ENCODE data around the gene ZBTB7C.

ZBTB7C gene

DNA sequence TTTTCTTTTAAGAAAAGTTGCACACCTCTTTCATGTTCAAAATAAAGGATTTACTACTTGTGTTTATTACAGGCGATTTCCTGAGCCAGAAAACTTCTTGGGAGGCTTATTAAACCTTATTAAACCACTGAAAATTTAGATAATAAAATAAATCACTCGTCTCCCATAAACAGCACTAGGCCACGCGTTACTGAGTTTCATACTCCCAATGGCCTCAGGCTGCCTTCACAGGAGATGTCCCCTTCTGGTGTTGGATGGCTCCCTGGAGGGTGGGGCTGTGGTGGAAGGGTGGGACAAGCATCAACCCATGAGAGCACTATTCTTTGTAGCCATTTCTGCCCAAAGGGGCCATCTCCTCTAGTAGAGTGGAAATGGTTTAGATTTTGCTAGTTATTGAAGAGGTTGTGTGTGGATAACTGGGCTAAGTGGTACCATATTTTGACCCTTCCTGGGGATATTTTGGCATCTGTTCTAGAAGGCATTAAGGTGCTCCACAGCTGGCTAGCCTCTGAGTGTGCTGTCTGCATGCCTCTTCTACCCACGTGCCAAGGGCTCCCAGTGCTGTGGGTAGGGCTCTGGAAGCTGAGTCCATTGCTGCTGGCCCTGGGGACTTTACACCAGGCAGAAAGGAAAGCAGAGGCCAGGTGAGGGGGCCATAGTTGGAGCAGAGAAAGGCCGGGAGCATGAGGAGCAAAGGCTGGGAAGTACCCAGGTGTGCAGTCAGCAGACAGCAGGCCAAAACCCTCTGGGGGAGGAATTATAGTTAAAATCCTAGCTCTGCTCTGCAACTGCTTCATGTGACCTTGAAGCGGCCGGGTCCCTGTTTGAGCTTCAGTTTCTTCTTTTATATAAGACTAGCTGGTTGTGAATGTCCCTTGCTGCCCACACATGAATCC, 357.0 kb downstream of the ZBTB7C start:
- DNase-seq = peak; percentile 35 to 37

- DNase-seq = no peak
These were observed 359.0 kb downstream of the ZBTB7C start for GRCh38 chr18:48050176-48050575.

DNA sequence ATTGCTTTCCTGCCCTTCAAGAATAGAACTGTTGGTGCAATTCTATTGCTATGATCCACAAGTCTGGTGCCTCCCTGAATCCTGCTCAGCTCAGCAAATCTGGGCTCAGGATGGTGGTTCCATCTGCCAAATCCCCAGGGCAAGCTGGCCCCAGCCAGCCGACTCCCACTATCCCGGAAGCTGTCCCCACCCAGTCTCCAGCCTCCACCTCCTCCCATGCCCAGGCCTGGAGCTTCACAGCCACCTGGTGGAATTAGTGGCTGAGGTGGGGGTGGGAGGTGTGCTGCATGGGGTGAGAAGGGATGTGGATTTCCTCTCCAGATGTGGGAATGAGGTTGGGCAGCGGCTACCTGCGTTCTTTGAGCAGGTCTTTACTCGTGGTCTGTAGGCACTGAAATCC, 359.4 kb downstream of the ZBTB7C start:
- DNase-seq = no peak

- peak in 1 of 2 donors; percentile 5 for DNase-seq
These were observed 360.9 kb downstream of the ZBTB7C start for GRCh38 chr18:48048251-48048650.

DNA sequence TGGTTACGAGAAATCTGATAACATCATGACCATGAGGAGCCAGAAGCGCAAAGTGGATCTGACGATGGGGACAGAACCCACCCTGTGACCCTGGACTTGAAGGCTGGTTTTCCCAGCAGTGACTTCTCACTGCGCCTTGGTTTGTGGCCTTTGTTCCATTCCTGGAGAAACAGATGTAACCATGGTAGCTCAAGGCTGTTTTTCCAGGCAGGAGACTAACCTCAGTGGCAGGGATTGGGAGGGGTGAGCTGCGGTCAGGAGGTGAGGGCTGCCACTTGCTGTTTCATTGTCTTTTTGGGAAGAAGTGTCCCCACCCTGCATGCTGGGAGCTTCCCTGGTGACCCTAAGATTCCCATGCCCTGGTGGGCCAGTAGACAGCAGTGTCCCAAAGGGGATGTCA, 362.3 kb downstream of the ZBTB7C start:
- no peak for DNase-seq

DNA sequence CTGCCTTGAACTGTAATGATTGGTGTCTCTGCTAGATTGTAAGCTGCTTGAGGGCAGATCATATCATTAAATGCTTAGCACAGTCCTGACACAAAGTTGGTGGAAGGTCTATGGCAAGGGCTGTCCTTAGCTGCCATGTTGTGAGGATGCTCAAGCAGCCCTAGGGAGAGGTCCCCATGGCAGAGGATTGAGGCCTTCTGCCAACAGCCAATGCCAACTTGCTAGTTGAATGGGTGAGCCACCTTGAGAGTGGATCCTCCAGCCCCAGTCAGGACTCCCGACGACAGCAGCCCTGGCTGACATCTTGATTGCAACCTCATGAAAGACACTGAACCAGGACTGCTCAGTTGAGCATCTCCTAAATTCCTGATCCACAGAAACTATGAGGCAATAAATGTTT, 363.4 kb downstream of the ZBTB7C start:
- no peak for DNase-seq

DNA sequence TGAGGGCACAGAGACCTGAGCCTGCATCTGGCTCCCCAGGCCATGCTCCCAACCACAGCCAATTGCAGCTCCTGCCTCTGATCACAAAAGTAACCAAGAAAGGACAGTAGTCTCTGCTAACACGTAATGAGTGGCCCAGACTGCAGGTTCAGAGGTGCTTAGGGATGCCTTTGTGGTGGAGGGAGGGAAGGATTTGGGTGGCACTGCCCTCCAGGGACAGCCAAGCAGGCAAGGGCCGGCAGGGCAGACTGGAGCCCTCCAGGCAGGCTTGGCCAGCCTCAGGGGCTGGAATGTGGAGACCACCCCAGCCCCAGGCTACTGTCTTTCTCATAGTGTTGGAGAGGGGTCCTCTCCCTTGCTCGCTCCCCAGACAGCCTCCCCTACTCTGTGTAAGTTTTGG, 364.2 kb downstream of the ZBTB7C start:
- no peak for DNase-seq

GRCh38 chr18:48043166-48043565, 366.0 kb downstream of the ZBTB7C start:
- no peak for DNase-seq

DNA sequence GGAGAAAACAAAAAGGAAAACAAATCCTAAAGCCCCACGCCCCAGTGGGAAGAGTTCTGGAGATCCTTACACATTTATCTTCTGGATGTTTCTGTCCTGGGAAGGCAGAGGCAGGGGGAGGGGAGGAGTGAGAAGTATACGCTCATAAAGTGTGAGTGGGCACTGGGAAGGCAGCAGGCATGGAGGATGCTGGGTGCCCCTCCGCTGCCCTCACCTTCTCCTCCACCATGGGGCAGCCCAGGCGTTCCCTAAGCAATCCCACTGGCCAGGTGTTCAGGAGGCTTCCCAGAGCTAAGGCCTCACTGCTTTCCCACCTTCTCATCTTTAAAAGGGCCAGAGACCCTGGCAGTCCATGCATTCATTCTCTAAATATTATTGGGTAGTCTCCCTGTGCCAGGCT, 366.8 kb downstream of the ZBTB7C start:
- no peak for DNase-seq

DNA sequence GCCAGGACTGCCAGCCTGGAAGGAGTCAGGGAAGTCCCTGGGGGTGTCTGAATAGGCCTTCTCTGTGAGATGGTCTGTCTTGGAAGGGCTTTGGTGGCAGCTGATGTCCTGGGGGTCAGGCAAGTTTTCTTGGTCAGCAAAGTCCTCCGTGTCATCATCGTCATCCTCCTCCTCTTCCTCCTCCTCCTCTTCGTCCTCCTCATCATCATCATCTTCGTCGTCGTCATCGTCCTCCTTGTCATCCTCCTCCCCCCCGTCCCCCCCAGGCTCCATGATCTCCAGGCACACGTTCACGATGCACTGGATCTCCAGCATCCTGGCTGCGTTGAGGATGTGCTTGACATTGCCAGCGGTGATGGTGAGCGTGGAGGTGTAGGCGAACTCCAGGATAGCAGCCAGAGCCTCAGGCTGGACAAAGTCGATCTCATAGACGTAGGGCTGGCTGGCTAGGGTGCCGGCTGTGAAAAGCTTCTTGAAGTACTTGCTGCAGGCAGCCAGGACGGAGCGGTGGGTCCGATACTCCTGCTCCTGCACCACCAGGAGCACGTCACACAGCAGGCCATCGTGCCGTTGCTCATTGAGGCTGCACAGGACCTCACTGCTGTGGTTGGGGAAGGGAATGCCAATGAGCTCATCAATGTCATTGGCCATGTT, 368.6 kb downstream of the ZBTB7C start:
- no peak for DNase-seq

DNA sequence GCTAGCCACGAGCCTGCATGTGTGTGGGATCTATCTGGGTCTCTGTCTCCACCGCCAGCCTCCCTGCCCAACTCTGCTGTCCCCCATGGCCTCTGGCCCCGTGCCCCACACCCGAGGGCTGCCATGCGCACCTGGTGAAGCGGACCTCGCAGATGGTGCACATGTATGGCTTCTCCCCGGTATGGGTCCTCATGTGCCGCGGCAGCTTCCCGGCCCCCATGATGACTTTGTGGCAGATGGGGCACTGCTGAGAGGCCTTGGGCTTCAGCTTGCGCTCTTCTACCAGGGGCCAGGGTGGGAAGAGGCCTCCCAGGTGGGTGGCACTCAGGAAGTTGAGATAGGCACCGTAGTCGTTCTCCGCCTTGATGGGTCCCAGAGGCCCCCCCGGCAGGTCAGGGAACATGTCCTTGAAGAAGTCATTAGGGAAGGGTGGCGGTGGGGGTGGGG, 369.4 kb downstream of the ZBTB7C start:
- DNase-seq = no peak

DNA sequence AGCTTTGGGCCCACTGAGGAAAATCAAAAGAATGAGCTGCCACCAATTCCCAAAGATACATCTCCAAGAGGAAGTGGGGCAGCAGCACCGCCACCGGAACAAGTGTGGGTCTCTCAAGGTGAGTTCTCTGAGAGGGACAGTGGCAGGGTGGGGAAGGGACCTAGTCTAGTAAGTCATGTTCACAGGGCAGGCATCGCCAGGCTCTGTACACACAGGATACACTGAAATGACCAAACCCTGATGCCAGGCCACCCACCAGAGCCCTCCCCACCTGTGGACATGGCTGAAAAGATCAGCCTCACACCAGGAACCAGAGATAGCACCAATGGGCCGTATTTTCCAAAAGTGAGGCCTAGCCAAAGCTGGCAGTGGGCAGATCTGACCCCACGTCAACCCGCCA, 370.5 kb downstream of the ZBTB7C start:
- DNase-seq = no peak

DNA sequence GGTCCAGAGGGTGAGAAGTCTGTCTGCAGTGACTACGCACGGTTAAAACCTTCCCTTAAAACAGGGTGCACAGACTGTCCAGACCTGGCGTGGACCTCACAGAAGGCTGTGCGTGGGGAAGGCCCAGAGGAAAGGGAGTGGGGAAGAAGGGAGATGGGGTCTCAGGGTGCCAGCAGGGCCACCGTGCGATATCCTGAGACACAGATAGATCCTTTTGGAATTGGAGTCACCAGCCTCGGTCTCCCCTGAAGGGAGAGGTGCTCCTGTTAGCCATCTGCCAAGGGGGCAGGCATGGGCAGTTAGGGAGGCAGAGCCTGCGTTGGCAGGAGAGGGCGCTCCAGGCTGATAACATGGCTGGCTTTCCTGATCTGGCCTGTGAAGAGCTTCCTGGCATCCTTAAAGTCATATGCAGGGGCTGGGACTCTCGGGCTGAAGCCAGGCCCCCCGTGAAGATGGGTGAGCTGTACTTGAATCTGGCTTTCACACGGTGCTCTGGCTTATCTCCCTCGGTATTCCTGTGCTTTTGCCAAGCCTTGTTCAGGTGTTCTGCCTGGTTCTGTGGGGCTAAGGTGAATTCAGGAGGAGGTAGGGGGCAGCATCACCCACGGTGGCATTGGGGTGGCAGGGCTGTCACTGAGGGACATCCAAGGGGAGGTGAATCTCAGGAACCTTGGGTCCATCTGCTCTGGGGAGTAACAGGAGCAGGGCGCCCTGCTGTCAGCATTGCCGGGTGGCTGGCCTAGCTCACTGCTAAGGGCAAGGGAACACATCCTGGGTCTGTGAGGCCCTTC, 371.5 kb downstream of the ZBTB7C start:
- DNase-seq = no peak

- DNase-seq = no peak
These were observed 372.4 kb downstream of the ZBTB7C start for GRCh38 chr18:48036641-48037421.

- DNase-seq = no peak
These were observed 373.0 kb downstream of the ZBTB7C start for GRCh38 chr18:48036226-48036625.

DNA sequence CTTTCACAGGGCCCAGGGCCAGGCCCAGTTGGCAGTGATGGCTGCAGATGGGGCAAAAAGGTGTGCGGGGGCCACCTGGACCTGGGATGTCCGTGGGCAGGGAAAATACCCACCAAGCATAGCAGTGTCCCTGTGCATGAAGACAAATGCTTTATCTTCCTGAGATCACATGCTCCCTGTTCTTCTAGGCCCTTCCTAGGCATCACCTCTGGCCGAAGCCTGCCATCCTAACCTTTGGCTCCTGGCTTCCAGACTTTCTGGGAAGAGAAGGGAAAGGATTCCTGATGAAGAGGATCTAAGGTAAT, 373.7 kb downstream of the ZBTB7C start:
- no peak for DNase-seq

DNA sequence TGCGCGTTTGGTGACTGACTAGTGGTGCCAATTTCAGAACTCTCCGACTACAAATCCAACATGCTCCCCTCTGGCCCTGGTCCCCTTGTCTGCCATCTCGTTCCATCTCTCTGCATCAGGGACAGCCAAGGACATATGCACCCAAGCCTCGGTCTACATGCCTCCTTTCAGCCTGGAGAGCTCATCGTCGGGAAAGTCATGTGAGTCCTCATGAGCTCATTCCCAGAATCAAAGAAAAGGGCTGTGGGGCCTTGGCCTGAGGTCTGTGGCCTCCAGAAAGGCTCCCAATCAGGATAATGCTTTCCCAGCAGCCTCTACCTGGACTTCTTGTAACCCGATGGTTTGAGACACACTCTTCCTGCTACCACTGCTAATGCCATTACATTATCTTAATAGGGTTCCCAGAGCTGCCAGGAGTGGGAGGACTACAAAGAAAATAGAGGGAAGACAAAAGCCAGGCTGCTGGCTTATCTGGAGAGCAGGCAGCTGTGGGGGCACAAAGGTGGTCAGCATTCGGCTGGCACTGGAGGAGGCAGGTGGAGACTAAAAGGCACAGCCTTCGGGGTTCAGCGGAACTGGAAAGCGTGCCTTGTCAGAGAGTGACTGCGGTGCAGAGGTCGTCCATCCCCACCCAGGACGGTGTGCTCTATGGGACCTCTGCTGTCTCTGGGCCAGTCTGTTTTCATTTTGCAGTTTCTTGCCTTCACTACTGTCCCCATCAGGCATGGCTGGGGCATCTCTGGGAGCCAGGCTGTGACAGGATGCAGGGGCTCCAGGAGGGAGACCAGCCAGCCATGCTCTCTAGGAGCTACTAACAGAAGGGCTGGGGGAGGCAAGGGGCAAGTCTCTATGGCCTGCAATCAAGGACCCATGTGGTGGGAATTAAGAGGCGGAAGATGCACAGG, 374.3 kb downstream of the ZBTB7C start:
- DNase-seq = no peak

GRCh38 chr18:48033790-48034650, 375.2 kb downstream of the ZBTB7C start:
- no peak for DNase-seq

DNA sequence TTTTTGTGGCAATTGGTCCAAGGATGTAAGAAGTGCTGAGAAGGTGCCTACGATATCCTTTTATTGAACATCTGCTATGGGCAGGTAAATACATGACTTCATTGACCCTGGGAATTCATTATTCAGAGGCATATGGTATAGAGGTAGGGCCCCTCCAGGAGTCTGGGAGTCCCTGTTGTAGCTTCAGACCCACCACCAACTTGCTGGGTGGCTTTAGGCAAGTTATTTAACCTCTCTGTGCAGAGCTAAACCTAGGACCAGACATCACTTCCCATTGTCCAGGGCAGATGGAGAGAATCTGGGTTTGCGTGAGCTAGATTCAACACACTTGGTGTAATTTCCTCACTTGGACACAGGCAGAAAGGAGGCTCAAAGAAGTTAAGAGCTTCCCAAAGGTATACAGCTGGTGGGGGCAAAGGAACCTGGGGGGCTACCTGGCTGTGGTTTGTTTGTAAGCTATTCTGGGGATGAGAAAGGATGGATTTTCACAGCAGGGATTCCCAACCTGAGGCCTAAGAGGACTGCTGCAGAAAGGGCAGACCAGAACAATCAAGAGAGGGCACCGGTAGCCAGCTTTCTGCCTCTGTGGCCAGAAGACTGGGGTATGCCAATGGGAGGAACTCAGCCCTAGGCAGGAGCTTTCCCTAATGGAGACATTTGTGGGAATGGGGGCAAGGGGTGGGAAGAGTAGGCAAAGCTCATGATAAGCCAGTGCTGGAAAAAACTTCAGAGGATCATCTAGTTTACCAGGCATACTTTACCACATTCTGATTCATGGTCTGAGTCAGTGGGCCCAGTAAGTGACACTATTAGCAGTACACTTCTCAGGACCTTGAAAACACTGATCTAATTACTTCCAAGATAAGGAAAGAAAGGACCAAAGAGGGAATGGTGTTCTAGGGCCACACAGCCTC, 376.1 kb downstream of the ZBTB7C start:
- DNase-seq = no peak

Data from inflammatory macrophage (primary cell).